Activated T-cell treated with anti-CD3 and anti-CD28 coated beads, Interleukin-2, amount 50 U/mL, for 24 hours (primary cell): Measurements from ENCODE around the gene CEP97.
A peak's percentile ranks its signal among the peaks of the same experiment; 100 is the strongest.
"Not testable (repeated sequence)": the region's sequence is repeated elsewhere in the genome, so short reads cannot be mapped to it uniquely, and the experiment has no call there.

ENCODE experiments used
- DNase-seq: peaks from one replicate; pipeline ENCODE4 v3.0.0-alpha.2; 2020
- H3K27ac Mint-ChIP-seq: 2 replicates; pipeline ENCODE4 v1.8.0; 2020; ENCODE audit warnings: mild to moderate bottlenecking, mixed read lengths
- H3K27me3 Mint-ChIP-seq: 2 replicates; pipeline ENCODE4 v1.8.0; 2020; ENCODE audit warnings: mixed read lengths
- H3K36me3 Mint-ChIP-seq: 2 replicates; pipeline ENCODE4 v1.8.0; 2020; ENCODE audit warnings: low read depth, mixed read lengths
- H3K4me1 Mint-ChIP-seq: 2 replicates; pipeline ENCODE4 v1.8.0; 2020; ENCODE audit warnings: low read depth, mixed read lengths
- H3K4me3 Mint-ChIP-seq: 2 replicates; pipeline ENCODE4 v1.8.0; 2020; ENCODE audit warnings: mild to moderate bottlenecking, moderate library complexity, mixed read lengths
- H3K9me3 Mint-ChIP-seq: 2 replicates; pipeline ENCODE4 v1.8.0; 2020; ENCODE audit warnings: mixed read lengths

The CEP97 gene

GRCh38 chr3:101725194-101725889 is 928 bp downstream of the CEP97 start:
- DNase-seq = peak; percentile 63
- peaks cover 50% of the 10 kb centered on the region for H3K36me3 Mint-ChIP-seq
- no peaks in the 10 kb centered on the region for H3K27me3 Mint-ChIP-seq
- peak overlapping the region; percentile 97 for H3K4me3 Mint-ChIP-seq
- peaks cover 43% of the 10 kb centered on the region for H3K4me1 Mint-ChIP-seq
- peak overlapping the region; percentile 98 for H3K27ac Mint-ChIP-seq
- H3K9me3 Mint-ChIP-seq = no peaks in the 10 kb centered on the region

DNA sequence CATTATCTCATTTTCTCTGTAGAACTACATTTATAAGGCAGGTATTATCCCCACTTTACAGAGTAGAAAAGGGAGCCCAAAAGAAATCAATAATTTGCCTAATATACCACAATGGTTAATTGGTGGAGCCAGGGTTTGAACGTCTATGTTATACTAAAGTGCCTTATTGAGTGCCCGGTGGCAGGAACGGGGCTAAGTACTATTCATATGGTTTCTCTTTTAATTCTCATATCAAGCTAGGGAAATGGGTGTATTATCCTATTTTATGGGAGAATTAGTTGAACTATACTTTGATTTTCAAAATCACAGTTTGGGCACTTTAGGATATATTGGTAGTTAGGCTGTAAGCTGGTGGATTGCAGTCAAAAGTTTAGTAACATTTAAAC is 1.5 kb downstream of the CEP97 start:
- Mint-ChIP-seq H3K4me3 (peak overlapping the region; percentile 97), H3K4me1 (peaks cover 41% of the 10 kb centered on the region), H3K9me3 (no peaks in the 10 kb centered on the region), H3K27ac (peak overlapping the region; percentile 98), H3K27me3 (no peaks in the 10 kb centered on the region), H3K36me3 (peaks cover 55% of the 10 kb centered on the region)
- no peak for DNase-seq

DNA sequence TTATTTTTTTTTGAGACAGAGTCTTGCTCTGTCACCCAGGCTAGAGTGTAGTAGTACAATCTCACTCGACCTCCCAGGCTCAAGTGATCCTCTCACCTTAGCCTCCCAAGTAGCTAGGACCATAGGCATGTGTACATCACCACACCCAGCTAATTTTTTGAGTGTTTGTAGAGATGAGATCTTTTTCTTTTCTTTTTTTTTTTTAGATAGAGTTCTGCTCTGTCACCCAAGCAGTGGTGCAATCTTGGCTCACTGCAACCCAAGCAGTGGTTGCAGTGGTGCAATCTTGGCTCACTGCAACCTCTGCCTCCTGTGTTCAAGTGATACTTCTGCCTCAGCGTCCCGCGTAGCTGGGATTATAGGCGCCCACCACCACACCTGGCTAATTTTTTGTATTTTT is 5.2 kb downstream of the CEP97 start:
- peaks cover 17% of the 10 kb centered on the region for H3K4me1 Mint-ChIP-seq
- no peaks in the 10 kb centered on the region for H3K9me3 Mint-ChIP-seq
- no peak for DNase-seq
- peaks cover 86% of the 10 kb centered on the region for H3K36me3 Mint-ChIP-seq
- no peak overlapping the region for H3K27ac Mint-ChIP-seq
- no peak overlapping the region for H3K4me3 Mint-ChIP-seq
- H3K27me3 Mint-ChIP-seq = no peaks in the 10 kb centered on the region

- peaks cover 12% of the 10 kb centered on the region for H3K4me1 Mint-ChIP-seq
- H3K9me3 Mint-ChIP-seq = no peaks in the 10 kb centered on the region
- H3K27ac Mint-ChIP-seq = no peak overlapping the region
- H3K36me3 Mint-ChIP-seq = peaks cover 88% of the 10 kb centered on the region
- DNase-seq = no peak
- no peak overlapping the region for H3K4me3 Mint-ChIP-seq
- no peaks in the 10 kb centered on the region for H3K27me3 Mint-ChIP-seq
Measured at GRCh38 chr3:101730839-101731238, 6.4 kb downstream of the CEP97 start.

- peaks cover 94% of the 10 kb centered on the region for H3K36me3 Mint-ChIP-seq
- no peak overlapping the region for H3K27ac Mint-ChIP-seq
- no peaks in the 10 kb centered on the region for H3K27me3 Mint-ChIP-seq
- no peak overlapping the region for H3K4me3 Mint-ChIP-seq
- no peak for DNase-seq
- H3K9me3 Mint-ChIP-seq = no peaks in the 10 kb centered on the region
- H3K4me1 Mint-ChIP-seq = peaks cover 2% of the 10 kb centered on the region
Measured at GRCh38 chr3:101732240-101732641, 7.8 kb downstream of the CEP97 start.

- Mint-ChIP-seq H3K9me3 (no peaks in the 10 kb centered on the region), H3K4me3 (no peak overlapping the region), H3K36me3 (peaks cover 82% of the 10 kb centered on the region), H3K27me3 (no peaks in the 10 kb centered on the region), H3K27ac (no peak overlapping the region), H3K4me1 (no peaks in the 10 kb centered on the region)
- no peak for DNase-seq
Measured at GRCh38 chr3:101735833-101736232, 11.4 kb downstream of the CEP97 start.

DNA sequence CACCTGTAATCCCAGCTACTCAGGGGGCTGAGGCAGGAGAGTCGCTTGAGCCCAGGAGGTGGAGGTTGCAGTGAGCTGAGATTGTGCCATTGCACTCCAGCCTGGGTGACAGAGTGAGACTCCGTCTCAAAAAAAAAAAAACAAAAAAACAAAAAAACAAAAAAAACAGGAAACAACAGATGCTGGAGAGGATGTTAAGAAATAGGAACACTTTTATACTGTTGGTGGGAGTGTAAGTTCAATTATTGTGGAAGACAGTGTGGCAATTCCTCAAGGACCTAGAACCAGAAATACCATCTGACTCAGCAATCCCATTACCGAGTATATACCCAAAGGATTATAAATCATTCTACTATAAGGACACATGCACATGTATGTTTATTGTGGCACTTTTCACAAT is 17.5 kb downstream of the CEP97 start:
- H3K27ac Mint-ChIP-seq, H3K9me3 Mint-ChIP-seq, H3K4me1 Mint-ChIP-seq, H3K27me3 Mint-ChIP-seq, DNase-seq, H3K4me3 Mint-ChIP-seq: not testable (repeated sequence)
- H3K36me3 Mint-ChIP-seq = peaks cover 54% of the 10 kb centered on the region

- Mint-ChIP-seq H3K9me3 (peaks cover 4% of the 10 kb centered on the region), H3K4me1 (peaks cover 3% of the 10 kb centered on the region), H3K4me3 (no peak overlapping the region), H3K27me3 (no peaks in the 10 kb centered on the region), H3K27ac (no peak overlapping the region), H3K36me3 (peaks cover 45% of the 10 kb centered on the region)
- no peak for DNase-seq
Measured at GRCh38 chr3:101744811-101745210, 20.4 kb downstream of the CEP97 start.

- H3K4me1 Mint-ChIP-seq, H3K9me3 Mint-ChIP-seq, H3K27me3 Mint-ChIP-seq, H3K4me3 Mint-ChIP-seq, DNase-seq, H3K27ac Mint-ChIP-seq: not testable (repeated sequence)
- H3K36me3 Mint-ChIP-seq = peaks cover 47% of the 10 kb centered on the region
Measured at GRCh38 chr3:101745934-101746333, 21.5 kb downstream of the CEP97 start.

DNA sequence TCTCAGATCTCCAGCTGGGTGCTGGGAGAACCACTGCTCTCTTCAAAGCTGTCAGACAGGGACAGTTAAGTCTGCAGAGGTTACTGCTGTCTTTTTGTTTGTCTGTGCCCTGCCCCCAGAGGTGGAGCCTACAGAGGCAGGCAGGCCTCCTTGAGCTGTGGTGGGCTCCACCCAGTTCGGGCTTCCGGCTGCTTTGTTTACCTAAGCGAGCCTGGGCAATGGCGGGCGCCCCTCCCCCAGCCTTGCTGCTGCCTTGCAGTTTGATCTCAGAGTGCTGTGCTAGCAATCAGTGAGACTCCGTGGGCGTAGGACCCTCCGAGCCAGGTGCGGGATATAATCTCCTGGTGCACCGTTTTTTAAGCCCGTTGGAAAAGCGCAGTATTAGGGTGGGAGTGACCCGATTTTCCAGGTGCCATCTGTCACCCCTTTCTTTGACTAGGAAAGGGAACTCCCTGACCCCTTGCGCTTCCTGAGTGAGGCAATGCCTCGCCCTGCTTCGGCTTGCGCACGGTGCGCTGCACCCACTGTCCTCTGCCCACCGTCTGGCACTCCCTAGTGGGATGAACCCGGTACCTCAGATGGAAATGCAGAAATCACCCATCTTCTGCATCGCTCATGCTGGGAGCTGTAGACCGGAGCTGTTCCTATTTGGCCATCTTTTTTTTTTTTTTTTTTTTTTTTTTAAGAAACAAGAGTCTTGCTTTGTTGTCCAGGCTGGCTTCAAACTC is 29.1 kb downstream of the CEP97 start:
- H3K27me3 Mint-ChIP-seq, H3K9me3 Mint-ChIP-seq, H3K4me3 Mint-ChIP-seq, H3K4me1 Mint-ChIP-seq, DNase-seq, H3K27ac Mint-ChIP-seq: not testable (repeated sequence)
- peaks cover 82% of the 10 kb centered on the region for H3K36me3 Mint-ChIP-seq

DNA sequence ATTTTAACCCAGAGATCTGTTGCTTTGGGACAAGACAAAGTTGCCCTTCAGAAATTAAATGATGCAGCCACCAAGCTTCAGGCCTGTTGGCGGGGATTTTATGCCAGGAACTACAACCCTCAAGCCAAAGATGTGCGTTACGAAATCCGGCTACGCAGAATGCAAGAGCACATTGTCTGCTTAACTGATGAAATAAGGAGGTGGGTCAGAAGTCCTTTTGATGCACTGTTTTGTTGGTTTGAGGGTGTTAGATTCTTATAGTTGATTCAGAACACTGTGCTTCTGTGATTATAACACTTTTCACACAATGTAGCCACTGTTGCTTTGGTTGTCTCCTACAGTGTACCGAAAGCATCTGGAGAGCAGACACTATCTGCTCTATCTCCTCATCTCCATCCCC is 33.8 kb downstream of the CEP97 start:
- Mint-ChIP-seq H3K36me3 (peaks cover 79% of the 10 kb centered on the region), H3K27ac (no peak overlapping the region), H3K4me1 (peaks cover 11% of the 10 kb centered on the region), H3K27me3 (no peaks in the 10 kb centered on the region), H3K4me3 (no peak overlapping the region), H3K9me3 (no peaks in the 10 kb centered on the region)
- no peak for DNase-seq

DNA sequence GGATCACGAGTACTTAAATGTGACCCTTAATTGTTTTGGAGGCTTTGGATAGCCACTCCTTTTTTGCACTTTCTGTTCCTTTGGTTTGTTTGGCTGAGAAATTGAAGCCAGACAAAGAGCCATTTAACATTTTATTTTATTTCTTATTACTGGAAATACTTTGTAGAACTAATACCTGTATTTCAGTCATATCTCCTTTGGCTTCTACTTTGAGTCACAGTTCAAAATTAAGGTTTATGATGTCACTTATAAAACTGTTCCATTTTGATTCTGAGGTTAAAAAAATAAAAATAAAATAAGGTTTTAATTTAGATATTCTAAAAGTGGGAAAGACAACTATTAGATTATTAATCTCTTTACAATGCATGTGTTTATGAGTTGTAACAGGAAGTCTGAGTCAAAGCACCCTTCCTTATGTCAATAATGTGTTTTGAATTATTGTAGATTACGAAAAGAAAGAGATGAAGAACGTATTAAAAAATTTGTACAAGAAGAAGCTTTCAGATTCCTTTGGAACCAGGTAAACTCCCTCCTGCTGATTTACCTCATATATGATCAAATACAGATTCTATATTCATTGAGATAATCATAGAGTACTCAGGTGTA is 37.7 kb downstream of the CEP97 start:
- Mint-ChIP-seq H3K4me3 (no peak overlapping the region), H3K27ac (no peak overlapping the region), H3K9me3 (no peaks in the 10 kb centered on the region), H3K27me3 (no peaks in the 10 kb centered on the region), H3K4me1 (peaks cover 9% of the 10 kb centered on the region), H3K36me3 (peaks cover 75% of the 10 kb centered on the region)
- DNase-seq = no peak

- peak overlapping the region; percentile 52 for H3K27ac Mint-ChIP-seq
- peaks cover 13% of the 10 kb centered on the region for H3K36me3 Mint-ChIP-seq
- not testable (repeated sequence) for H3K9me3 Mint-ChIP-seq, DNase-seq, H3K27me3 Mint-ChIP-seq
- peaks cover 46% of the 10 kb centered on the region for H3K4me1 Mint-ChIP-seq
- peak overlapping the region; percentile 88 for H3K4me3 Mint-ChIP-seq
Measured at GRCh38 chr3:101777745-101778281, 53.4 kb downstream of the CEP97 start.

GRCh38 chr3:101778385-101779046 is 54.1 kb downstream of the CEP97 start:
- peak overlapping the region; percentile 96 for H3K27ac Mint-ChIP-seq

More at GRCh38 chr3:101778385-101779046, 54.1 kb downstream of the CEP97 start:
- DNase-seq = no peak
- H3K4me1 Mint-ChIP-seq = peaks cover 49% of the 10 kb centered on the region
- H3K36me3 Mint-ChIP-seq = peaks cover 18% of the 10 kb centered on the region
- peak overlapping the region; percentile 88 for H3K4me3 Mint-ChIP-seq
- no peaks in the 10 kb centered on the region for H3K9me3 Mint-ChIP-seq
- no peaks in the 10 kb centered on the region for H3K27me3 Mint-ChIP-seq
